A549 (cell line): Measurements from ENCODE around the gene COX10. TPM values are rescaled to one million over a fixed set of nuclear protein-coding genes. Genes with fewer than 3 reads are reported as not detected.

Experiments used
- ATAC-seq, 2 experiments: fragments of 200-7000 bp in 1 of 2; fragments of >200 bp in 1 of 2; cut with Nextera tagmentation in 1 of 2; cut with Tn5 transposase in 1 of 2; 3 replicates each; pipeline versions ENCODE4 v1.8.0 to v1.9.1; 2018 to 2020; ENCODE audit warnings: mild to moderate bottlenecking in 1 of 2, moderate library complexity in 1 of 2
- CTCF ChIA-PET: fragments of 300-600 bp; sonication (Branson Sonifier 250); formaldehyde crosslinking; extraction: SDS; loops from one replicate; lab custom pipeline; 2021; ENCODE audit warnings: antibody characterized with exemption, inconsistent platforms; lab: Yijun Ruan, JAX
- POLR2A ChIA-PET: fragments of 350-600 bp; formaldehyde crosslinking; extraction: SDS; loops from one replicate; lab custom pipeline; 2021; ENCODE audit warnings: antibody characterized with exemption, inconsistent platforms; lab: Yijun Ruan, JAX
- DNase-seq, 2 experiments: peaks; one replicate each; pipeline versions ENCODE4 v3.0.0 to v3.0.0-alpha.2; 2011 to 2016; ENCODE audit warnings: low read depth in 1 of 2, low spot score in 1 of 2
- FAIRE-seq: peaks from 2 replicates; lab custom pipeline; 2011; peaks lifted over from hg19 to GRCh38; lab: Jason Lieb, UNC
- H3K27ac ChIP-seq, 2 experiments: fragments of >200 bp; sonication (Bioruptor Twin); formaldehyde crosslinking; 3 replicates each; pipeline ENCODE4 v1.5.1; 2016 to 2017
- H3K4me1 ChIP-seq: fragments of >200 bp; sonication (Bioruptor Twin); formaldehyde crosslinking; 3 replicates; pipeline ENCODE4 v1.6.1; 2016
- H3K4me2 ChIP-seq: fragments of >200 bp; sonication (Bioruptor Twin); formaldehyde crosslinking; 3 replicates; pipeline ENCODE4 v1.6.1; 2016
- H3K4me3 ChIP-seq: fragments of >200 bp; sonication (Bioruptor Twin); formaldehyde crosslinking; 3 replicates; pipeline ENCODE4 v1.5.1; 2016
- H3K9me3 ChIP-seq: fragments of >200 bp; sonication (Bioruptor Twin); formaldehyde crosslinking; 3 replicates; pipeline ENCODE4 v1.6.1; 2016
- E2F6 ChIP-seq: IDR thresholded peaks from 2 replicates; pipeline ENCODE4 v1.6.1; 2012; ENCODE audit warnings: low read depth, borderline replicate concordance
- EHF ChIP-seq: fragments of 250-450 bp; sonication (Bioruptor Pico); IDR thresholded peaks from 2 replicates; pipeline ENCODE4 v1.5.0; 2020; ENCODE audit warnings: mild to moderate bottlenecking
- EHMT2 ChIP-seq: fragments of 200-600 bp; sonication (generic); IDR thresholded peaks from 2 replicates; pipeline ENCODE4 v1.6.1; 2016; ENCODE audit warnings: antibody characterized with exemption, low read depth, mild to moderate bottlenecking, moderate library complexity
- ELK1 ChIP-seq: fragments of 150-350 bp; IDR thresholded peaks from 2 replicates; pipeline ENCODE4 v1.6.1; 2014; ENCODE audit warnings: low read depth, mild to moderate bottlenecking, low read length
- FOXS1 ChIP-seq: fragments of 250-450 bp; sonication (Bioruptor Pico); IDR thresholded peaks from 2 replicates; pipeline ENCODE4 v1.5.0; 2020; ENCODE audit warnings: mild to moderate bottlenecking, moderate library complexity
- HEYL ChIP-seq: fragments of 250-450 bp; sonication (Bioruptor Pico); IDR thresholded peaks from 2 replicates; pipeline ENCODE4 v1.8.0; 2021; ENCODE audit warnings: mild to moderate bottlenecking, moderate library complexity
- HMGXB4 ChIP-seq: fragments of 250-450 bp; sonication (Bioruptor Pico); IDR thresholded peaks from 2 replicates; pipeline ENCODE4 v1.5.0; 2021; ENCODE audit warnings: mild to moderate bottlenecking, moderate library complexity, borderline replicate concordance
- HOXA7 ChIP-seq: fragments of 250-450 bp; sonication (Bioruptor Pico); IDR thresholded peaks from 2 replicates; pipeline ENCODE4 v1.5.0; 2020; ENCODE audit warnings: mild to moderate bottlenecking, moderate library complexity
- JUN ChIP-seq, 2 experiments: fragments of >200 bp; sonication (Bioruptor Twin); formaldehyde crosslinking; IDR thresholded peaks; 2 replicates in 1 of 2; 3 replicates in 1 of 2; pipeline ENCODE4 v1.6.1; 2016 to 2017
- JUNB ChIP-seq: fragments of >200 bp; sonication (Bioruptor Twin); formaldehyde crosslinking; IDR thresholded peaks from 2 replicates; pipeline ENCODE4 v1.6.1; 2016
- MAX ChIP-seq: IDR thresholded peaks from 2 replicates; pipeline ENCODE4 v1.6.1; 2012
- MAZ ChIP-seq: fragments of 150-350 bp; IDR thresholded peaks from 2 replicates; pipeline ENCODE4 v1.6.1; 2014; ENCODE audit warnings: antibody characterized with exemption, low read depth, low read length, borderline replicate concordance
- PBX3 ChIP-seq: IDR thresholded peaks from 2 replicates; pipeline ENCODE4 v1.6.1; 2012
- RCOR1 ChIP-seq: fragments of 150-350 bp; IDR thresholded peaks from 2 replicates; pipeline ENCODE4 v1.6.1; 2014; ENCODE audit warnings: antibody characterized with exemption, low read length, low read depth
- REST ChIP-seq: fragments of 200-600 bp; sonication (generic); IDR thresholded peaks from 2 replicates; pipeline ENCODE4 v1.6.1; 2016; ENCODE audit warnings: antibody characterized with exemption, mild to moderate bottlenecking, moderate library complexity
- RNF2 ChIP-seq: fragments of 200-600 bp; sonication (generic); IDR thresholded peaks from 2 replicates; pipeline ENCODE4 v1.6.1; 2016; ENCODE audit warnings: low read depth, mild to moderate bottlenecking, antibody characterized with exemption, moderate library complexity, borderline replicate concordance
- USF2 ChIP-seq: fragments of 450-650 bp; IDR thresholded peaks from 2 replicates; pipeline ENCODE4 v1.6.1; 2014; ENCODE audit warnings: antibody characterized with exemption
- ZC3H11A ChIP-seq: fragments of 450-650 bp; IDR thresholded peaks from 2 replicates; pipeline ENCODE4 v1.6.1; 2014; ENCODE audit warnings: antibody characterized with exemption, mild to moderate bottlenecking
- ZSCAN20 ChIP-seq: fragments of 250-450 bp; sonication (Bioruptor Pico); IDR thresholded peaks from 2 replicates; pipeline ENCODE4 v1.8.0; 2022; ENCODE audit warnings: mild to moderate bottlenecking, moderate library complexity
- WGBS: methylation state at CpG from one replicate; pipeline ENCODE4 v1.1.6; 2017; ENCODE audit errors: missing lambda C conversion rate; 5-methylcytosine and 5-hydroxymethylcytosine counted together
- polyA plus RNA-seq, 4 experiments: library from polyadenylated mRNA; depleted of rRNA in 3 of 4; stranded (reverse); fragments of >200 nt; fragmentation: RNase III in 1 of 4; extraction: RNeasy Plus Mini Kit Qiagen cat#74134 plus additional on column Dnase treatment in 1 of 4; gene quantifications; 2 replicates in 3 of 4; 3 replicates in 1 of 4; pipeline ENCODE4 v1.2.3, GENCODE V29; 2011 to 2017

COX10 gene
- polyA plus RNA-seq, 2 of the 4 experiments (the other 2 are of a cell fraction), result 15.1 to 25.8 TPM

- CTCF ChIA-PET, result no interaction called here
- WGBS, result 40% methylated on average over 1 of the region's 1 CpG
- ATAC-seq, result no peak; a peak in 1 of 6 replicates
Observed at GRCh38 chr17:14038206-14038605, 31.1 kb upstream of the COX10 start.

GRCh38 chr17:14042411-14042810, 26.9 kb upstream of the COX10 start:
- CTCF ChIA-PET, result interaction anchor here (0.8 kb wide), 1 partner anchor 38 kb away, joined by 3 read pairs; no protein-coding TSS in a partner anchor
- ATAC-seq (no peak), FAIRE-seq (no peak), DNase-seq (no peak)
- H3K27ac ChIP-seq, result no peak overlapping the region
- no peak overlapping the region for H3K4me2 ChIP-seq
- H3K4me3 ChIP-seq, result no peak overlapping the region
- WGBS, result 91% methylated on average over 4 of the region's 4 CpGs
- TF ChIP-seq REST (no peak), ZC3H11A (no peak), HOXA7 (CRISPR knock-in tag) (no peak), MAZ (no peak), JUNB (no peak), JUN (IDR thresholded peaks at IDR 0.05) (no peak), EHMT2 (no peak), HEYL (CRISPR knock-in tag) (no peak), EHF (CRISPR knock-in tag) (no peak), E2F6 (no peak), ZSCAN20 (no peak), RNF2 (no peak), ELK1 (no peak), MAX (no peak), RCOR1 (no peak)
- TF ChIP-seq, all 56 proteins: peak for 0
- Histone ChIP-seq H3K4me1 (no peaks in the 10 kb centered on the region), H3K9me3 (no peaks in the 10 kb centered on the region)
- POLR2A ChIA-PET, result no interaction called here

More at GRCh38 chr17:14038206-14038605, 31.1 kb upstream of the COX10 start:
- POLR2A ChIA-PET, result no interaction called here
- no peak overlapping the region for H3K27ac ChIP-seq
- FAIRE-seq (no peak), DNase-seq (no peak)
- no peaks in the 10 kb centered on the region for H3K4me1 ChIP-seq
- no peak overlapping the region for H3K4me3 ChIP-seq
- H3K4me2 ChIP-seq, result no peak overlapping the region
- H3K9me3 ChIP-seq, result no peaks in the 10 kb centered on the region
- no peak for TF ChIP-seq JUN (IDR thresholded peaks at IDR 0.05)
- no peak for TF ChIP-seq FOXS1 (CRISPR knock-in tag)
- no peak for TF ChIP-seq USF2
- TF ChIP-seq HMGXB4 (CRISPR knock-in tag), result no peak
- no peak for TF ChIP-seq PBX3
